Stimulated activated naive CD4-positive, alpha-beta T cell treated with Interleukin-2 at 50 U/mL for 16 hours (primary cell): Measurements from ENCODE around the gene PTPN6.

Experiments
- DNase-seq: peaks from one replicate; lab custom pipeline; 2025; lab: John Stamatoyannopoulos, UW

Gene PTPN6

DNA sequence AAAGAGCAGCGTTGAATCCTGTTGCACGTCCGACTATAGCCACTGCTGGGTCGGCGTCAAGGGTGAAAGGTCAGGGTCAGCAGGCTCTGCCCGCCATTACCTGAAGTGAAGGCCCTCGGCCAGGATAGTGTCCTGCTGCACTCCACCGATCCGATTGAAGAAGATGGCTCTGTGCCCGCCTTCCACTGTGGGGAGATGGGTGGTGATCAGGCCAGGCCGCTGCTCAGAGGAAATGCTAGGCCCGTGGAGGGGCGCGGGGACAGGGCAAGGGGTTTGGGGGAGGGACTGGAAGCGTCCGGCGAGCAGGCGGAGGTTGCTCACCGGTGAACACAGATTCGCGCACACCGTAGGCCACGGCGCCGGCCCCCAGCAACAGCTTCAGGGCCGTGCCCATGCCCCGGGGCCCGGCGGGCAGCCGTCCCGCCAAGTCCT, 19.0 kb downstream of the PTPN6 start:
- no peak for DNase-seq

DNA sequence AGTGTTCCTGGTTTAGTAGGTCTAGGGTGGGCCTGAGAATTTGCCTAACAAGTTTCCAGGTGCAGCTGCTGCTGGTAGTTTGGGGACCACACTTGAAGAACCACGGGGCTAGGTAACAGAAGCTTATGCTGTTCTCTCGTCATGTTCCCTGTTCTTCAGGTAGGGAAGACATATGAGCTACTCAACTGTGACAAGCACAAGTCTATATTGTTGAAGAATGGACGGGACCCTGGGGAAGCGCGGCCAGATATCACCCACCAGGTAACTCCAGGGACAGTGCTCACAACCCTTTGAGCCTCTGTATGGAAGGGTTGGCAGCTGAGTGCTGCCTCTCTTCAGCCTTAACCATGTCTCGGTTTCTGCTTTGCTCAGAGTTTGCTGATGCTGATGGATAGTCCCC, 23.0 kb downstream of the PTPN6 start:
- DNase-seq = no peak

DNA sequence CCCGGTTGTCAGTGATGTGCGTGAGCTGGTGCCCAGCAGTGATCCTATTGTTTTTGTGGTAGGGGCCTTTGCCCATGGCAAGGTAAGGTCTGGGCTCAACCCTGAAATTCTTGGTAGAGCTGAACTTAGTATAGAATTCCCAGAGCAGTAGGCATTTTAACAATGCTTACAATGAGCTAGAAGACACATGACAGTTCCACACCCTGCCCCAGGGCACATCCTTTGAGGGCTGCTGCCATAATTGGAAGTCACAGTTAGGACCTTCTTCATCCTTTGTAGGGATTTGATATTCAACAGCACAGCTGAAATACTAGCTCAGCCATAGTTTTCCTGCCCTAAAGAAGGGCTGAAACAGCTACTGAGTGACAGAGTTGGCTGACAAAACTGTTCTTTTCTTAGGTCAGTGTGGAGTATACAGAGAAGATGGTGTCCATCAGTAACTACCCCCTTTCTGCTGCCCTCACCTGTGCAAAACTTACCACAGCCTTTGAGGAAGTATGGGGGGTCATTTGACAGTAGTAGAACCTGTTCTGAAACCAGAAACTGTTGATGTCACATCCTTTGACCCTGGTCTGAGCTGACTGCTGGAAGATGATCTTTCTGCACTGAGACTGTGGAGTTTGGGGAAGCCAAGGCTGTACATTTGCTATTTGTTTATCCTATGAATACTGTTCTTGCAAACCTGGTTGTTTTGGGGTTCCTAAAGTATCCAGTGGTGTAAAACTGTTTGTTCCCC, 24.3 kb downstream of the PTPN6 start:
- DNase-seq = no peak

DNA sequence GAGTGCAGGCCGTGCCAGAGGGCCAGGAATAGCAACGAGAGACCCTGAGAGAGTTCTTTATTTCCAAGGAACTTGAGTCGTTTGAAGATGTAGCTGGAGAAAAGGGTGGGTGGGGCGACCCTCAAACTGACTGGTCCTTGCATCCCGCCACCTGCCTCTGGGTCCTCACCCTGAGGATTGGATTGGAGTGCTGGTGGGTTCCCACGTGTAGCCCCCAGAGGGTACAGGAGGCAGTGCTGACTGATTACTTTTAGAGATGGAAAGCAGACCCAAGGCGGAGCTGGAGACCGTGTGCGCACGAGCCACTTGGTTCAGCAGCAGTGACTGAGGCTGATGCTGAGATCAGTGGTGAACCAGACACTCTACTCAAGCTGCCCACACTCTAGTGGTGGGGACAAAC, 26.5 kb downstream of the PTPN6 start:
- no peak for DNase-seq

DNA sequence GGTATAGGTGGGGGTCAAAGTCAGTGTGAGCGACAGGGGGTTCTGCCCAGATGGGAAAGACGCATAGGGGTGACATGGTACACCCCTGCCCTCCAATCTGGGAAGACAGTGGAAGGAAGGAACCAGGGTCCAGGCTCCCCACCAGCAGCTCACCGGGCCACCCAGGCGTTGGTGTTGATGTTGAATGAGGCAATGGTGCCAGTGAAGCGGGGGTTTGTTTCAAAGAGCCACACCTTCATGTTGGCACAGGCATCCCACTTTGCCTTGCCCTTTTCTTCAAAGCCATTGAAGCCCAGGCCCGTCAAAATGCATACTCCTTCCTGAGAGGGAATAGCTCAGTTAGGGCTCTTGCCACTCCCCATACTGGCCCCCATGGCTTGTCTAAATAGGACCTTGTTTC, 27.0 kb downstream of the PTPN6 start:
- no peak for DNase-seq

DNA sequence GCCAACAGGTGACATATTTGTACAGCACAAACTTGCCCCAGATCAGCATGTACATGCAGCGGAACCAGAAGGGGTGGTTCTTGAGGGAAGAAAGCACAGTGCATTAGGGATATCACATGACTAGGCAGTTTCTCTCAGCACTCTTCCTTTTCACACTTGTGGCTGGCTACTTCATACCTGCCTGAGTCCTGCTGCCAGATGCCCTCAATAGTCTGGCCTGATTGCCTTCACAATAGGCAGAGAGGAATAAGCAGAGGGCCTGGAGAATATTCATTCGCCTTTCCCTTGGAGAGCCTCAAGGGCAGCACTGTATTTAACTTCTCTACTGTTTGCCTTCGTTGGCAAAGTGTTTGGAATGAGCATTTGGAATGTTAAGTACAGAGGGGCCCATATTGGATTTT, 27.5 kb downstream of the PTPN6 start:
- no peak for DNase-seq

DNA sequence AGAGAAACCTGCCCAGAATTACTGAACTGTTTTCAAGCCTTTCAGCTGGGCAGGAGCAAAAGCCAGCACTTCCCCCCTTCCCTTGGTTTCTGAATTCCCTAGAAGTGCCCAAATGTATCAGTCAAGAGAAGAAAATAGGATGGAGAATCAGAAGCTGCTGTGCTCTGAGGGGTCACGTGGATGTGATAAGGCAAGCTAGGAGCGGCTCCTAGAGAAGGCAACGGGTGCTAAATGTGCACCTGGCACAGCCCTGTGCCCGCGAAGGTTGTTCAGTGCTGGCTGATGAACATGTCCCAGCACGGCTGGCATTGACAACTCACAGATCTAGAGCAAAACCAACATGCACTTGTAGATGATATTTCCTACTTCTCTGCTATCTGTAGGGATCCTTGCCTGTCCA, 27.9 kb downstream of the PTPN6 start:
- no peak for DNase-seq

DNA sequence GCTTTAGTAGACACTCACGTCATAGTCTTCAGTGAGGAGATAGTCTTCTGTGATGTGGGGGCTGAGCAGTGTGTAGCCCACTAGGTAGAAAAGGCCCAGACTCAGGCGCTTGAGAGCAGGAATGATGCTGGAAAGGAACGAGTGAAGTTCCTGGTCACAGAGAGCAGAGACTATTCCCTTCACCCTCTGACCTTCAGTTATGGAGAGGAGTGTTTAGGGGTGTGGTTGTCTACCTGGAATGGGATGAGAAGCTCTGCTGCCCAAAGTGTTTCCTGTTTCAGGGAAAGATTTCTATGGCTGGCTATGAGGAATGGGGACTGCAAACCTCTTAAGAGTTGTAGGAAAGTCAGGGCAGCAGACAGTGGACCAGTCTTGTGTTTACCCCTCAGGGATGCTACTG, 28.3 kb downstream of the PTPN6 start:
- no peak for DNase-seq

DNA sequence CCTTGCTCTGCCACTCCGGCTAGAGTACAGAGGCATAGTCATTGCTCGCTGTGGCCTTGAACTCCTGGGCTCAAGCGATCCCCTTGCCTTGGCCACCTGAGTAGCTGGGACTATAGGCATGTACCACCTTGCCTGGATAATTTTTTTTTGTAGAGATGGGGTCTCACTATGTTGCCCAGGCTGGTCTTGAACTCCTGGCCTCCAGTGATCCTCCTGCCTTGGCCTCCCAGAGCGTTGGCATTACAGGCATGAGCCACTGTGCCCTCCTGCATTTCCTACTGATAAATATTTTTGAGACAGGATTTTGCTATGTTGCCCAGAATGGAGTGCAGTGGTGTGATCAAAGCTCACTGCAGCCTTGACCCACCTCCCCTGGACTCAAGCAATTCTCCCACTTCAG, 28.9 kb downstream of the PTPN6 start:
- no peak for DNase-seq

DNA sequence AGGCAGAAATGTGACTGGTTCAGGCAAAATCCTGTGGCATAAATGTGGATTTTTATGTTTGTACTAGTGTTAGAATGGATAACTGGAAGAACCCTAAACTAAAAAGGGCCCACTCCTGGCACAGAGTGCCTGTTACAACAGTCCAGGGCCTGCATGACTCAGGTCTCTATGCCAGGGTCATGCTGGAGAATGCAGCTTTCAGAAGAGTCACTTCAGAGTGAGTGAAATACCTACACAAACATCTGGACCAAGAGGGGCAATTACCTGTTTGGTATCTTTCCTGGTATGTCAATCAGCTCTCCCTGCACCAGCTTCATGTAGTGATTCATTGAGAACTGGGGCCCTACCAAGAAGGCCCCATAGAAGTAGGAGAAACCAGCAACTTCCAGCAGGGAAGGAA, 29.6 kb downstream of the PTPN6 start:
- no peak for DNase-seq

DNA sequence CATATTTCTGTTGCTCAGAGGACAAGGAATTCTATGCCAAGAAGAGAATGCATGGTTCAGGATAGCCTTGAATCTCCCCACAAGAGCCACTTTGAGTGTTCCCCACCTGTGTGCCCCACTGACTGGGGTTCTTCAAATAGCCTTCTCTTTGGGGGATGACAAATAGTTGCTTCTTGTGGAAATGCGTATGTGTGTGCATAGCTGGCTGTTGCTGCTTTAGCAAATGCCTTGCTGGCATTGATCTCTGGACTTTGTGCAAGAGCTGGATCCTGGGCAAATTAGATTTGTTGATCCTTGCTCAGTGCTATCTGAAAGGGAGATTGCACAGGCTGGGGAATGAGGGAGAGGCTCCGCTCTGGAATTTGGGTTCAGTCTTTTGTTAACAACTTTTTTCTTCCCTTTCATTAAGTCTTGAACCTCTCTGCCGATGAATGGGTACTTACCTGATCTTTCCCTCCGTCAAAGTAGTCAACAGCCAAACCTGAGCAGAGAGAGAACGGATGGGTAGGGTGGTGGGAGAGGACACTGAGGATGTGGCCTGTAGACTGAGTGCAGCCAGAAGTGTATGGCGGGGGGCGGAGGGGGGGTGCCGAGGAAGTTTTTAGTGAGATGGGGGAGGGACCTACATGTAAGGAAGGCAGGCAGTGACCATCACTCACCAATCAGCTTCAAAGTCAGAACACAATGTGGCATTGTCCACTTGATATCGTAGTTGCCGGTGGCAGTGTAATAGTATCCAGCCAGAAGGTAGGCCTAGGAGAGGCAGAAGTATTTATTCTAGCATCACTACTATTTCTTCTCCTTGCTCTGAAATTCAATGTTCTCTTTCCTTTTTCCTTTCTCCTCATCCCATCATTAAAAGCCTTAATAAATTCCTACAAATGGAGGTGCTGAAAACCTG, 30.2 kb downstream of the PTPN6 start:
- DNase-seq = no peak

DNA sequence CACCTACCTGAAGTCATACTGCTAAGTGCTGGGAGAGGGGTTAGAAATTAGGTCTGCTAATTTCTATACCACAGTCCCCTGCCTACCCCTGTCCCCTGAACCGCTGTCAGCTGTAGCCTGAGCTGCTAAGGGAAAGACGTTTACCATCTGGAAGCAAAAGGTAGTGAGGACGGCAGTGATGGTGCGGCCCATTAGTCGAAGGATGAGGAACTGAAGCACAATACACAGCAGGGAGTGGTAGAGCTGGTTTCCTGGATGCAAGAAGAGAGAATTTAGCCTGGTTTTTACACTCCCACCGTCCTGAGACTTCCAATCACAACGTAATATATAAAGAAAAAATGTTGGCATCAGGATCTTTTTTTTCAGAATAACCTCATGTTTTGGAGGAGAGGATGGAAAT, 31.4 kb downstream of the PTPN6 start:
- DNase-seq = no peak

DNA sequence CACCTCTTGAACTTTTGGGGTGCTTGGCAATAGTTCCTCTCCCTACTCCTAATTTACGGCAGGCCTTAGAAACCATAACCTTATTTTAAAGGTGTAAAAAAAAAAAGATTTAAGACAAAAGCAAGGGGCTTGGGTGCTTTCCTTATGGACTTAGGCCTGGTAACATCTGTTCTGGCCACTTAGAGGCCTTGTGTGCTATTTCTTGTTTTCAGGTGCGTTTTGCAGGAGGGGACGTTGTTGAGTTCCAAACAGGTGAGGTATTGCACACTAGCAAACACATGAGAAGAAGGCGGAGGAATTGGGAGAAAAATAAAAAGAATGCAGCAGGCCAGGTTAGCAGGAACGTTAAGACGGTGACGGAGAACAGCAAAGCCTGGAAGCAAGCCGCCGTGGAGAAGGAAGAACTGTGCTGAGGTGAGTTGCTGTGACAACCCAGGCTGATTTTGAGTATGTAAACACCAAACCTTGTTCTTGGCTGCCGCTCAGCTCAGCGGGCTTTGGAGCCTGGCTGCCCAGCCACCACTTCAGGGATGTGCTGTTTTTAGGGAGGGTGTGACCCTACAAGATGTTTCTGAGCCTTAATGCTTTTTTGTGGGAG, 36.9 kb downstream of the PTPN6 start:
- DNase-seq = no peak

DNA sequence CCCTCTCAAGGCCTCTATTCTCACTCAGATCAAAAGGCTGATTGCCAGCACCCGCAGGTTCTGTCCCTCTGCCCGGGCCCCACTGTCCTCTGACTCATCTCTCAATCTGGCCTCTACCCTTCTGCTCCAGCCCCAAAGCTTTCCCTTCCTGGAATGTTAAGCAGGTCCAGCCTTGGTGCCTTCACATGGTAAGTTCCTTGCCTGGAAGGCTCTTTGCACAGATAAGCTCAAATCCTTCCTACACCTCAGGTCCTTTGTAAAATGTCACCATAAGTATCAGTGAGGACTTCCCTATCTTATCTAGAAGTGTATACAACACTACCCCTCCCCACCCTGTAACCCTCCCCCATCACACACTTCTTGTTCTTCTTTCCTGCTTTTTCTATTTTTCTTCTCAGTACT, 44.9 kb downstream of the PTPN6 start:
- DNase-seq = no peak

DNA sequence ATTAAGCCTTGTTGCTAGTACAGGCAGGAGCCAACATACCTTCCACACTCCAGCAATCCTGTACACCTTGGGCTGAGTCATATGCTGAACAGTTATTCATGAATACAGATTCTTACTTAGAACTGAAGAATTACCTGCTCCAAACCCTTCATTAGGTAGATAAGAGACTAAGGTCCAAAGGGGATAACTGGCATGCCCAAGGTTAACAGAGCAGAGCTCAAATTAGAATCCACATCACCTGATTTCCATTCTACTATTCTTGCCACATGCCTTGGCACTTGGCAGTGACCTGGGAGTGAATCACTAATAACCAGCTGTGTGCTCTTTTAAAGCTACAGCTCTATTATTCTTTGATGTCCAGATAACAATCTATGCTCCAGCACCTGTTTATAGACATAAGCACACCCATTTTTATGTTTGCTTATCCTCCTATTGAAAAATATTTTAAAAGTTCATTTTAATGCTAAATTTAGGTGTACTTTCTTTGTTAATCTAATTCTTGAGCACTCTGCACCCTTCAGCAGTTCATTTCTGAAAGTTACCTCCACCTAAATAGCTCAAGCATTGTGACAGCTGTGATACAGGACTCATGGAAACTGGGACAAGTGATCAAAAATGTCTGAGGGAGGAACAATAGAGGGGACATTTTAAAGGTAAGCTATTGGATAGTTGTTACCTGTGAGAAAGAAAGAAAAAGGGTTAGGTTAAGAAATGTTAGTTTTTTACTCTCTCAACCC, 47.7 kb downstream of the PTPN6 start:
- DNase-seq = no peak

DNA sequence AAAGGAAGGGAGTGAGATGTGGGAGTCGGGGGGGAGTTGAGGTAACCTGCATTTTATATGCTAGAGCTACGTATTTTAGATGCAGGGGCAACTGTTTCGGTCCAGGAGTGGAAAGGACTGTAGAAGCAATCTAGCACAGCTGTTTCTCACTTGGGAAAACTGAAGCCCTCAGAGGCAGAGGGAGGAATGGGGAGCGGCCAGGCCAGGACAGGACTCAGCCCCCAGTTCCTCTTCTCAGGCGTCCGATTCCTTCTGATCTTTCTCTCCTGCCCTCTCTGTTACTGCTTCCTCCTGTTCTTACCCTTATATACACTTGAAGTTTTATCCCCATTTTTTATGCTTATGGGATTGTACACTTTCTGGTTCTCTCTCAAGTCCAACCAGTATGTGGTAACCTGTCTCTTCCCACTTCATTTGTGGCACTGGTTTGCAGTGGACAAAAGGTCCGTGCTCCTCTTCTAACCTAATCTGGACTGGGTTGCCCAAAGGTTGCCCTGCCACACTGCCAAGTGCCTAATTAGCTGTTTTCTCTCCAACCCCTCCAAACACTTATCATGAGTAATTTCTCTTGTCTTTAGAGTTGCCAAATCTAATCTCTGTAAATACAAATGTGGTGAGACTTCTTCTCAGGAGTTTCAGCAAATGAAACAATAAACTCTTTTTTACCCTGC, 50.9 kb downstream of the PTPN6 start:
- no peak for DNase-seq

DNA sequence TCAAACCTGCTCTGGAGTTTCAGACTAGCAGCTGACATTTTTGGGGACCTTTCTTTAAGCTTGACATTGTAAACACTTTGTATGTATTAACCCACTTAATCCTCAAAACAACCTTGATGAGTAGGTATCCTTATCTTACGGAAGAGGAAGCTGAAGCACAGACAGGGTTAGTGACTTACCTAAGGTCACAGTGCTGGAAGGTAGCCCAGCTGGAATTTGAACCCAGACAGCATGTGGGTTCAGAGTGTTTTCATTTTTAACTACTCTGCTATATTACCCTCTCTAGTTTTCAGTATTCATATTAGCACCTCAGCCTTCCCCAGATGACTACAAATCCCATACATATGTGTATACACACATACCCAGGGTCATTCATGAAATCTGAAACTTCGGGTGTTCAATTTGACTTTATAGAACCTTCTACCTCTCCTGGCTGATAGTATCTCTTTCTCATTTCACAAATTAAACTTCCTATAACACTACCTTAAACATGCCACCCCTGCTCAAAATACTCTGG, 53.2 kb downstream of the PTPN6 start:
- no peak for DNase-seq

DNA sequence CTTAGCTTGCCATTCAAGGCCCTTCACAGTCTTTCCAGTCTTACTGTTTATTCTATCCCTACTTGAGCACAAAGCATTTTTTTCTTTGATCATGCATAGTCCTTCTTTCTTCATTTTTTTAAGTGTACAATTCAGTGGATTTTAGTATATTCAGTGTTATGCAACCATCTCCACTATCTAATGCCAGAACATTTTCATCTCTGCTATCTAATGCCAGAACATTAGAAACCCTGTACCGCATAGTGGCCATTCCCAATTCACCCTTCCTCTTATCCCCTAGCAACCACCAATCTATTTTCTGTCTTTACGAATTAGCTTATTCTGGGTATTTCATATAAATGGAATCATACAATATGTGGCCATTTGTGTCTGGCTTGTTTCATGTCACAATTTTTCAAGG, 53.7 kb downstream of the PTPN6 start:
- DNase-seq = no peak

DNA sequence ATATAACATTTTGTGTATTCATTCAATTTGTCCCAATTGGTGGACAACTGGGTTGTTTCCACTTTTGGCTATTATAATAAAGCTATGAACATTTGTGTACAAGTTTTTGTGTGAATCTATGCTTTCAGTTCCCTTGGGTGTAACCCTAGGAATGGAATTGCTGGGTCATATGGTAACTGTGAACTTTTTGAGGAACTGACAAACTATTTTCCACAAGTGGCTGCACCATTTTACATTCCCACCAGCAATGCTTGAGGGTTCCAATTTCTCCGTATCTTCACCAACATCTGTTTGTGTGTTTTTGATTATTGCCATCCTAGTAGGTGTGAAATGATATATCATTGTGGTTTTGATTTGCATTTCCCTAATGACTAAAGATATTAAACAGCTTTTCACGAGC, 54.2 kb downstream of the PTPN6 start:
- no peak for DNase-seq

DNA sequence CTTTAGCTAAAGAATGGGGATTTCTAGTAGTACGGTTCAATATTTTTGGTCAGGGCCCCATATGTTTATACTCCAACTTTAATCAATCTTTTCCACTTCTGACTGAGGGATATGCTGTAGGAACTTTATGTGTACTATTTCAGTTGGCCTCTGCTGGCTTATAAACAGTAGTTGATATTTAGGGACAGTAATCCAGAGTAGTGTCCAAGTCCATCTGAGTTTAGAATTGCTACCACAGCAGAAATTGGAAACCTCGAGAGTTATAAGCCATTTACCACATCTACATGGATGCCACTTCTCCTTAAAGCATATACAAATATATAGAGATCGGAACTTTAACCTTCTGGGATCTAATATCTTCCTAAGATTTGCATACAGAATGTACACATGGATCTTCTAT, 55.5 kb downstream of the PTPN6 start:
- DNase-seq = no peak

DNA sequence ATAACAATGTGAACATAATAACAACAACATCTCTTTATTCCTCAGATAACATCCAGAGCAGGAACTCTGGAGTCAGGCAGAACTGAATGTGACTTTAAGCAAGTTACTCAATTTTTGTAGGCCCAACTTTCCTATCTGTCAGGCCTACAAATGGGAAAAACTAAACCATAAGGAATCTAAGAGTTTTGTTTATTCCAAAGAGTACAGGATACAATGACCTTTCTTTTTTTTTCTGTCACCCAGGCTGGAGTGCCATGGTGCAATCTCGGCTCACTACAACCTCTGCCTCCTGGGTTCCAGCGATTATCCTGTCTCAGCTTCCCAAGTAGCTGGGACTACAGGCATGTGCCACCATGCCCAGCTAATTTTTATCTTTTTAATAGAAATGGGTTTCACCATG, 57.7 kb downstream of the PTPN6 start:
- DNase-seq = no peak

DNA sequence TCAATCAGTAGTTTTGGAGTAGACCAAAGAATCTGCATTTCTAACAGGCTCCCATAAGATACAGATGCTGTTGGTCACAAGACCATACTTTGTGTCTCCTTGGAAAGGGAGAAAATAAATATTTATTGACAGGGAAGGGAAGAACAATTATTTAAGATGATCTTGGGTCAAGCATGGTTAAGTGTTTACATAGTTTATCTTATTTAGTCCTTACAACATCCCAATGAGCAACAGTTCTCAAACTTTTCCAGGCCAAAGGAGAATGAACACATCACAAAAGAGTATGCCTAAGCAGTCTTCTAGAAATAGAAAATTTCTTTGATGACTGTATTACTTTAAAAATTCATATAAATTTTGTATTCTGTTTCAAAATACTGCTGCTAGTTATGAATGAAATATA, 58.4 kb downstream of the PTPN6 start:
- no peak for DNase-seq
